ENCODE measurements around the gene GBP4.

GBP4 gene

DNA sequence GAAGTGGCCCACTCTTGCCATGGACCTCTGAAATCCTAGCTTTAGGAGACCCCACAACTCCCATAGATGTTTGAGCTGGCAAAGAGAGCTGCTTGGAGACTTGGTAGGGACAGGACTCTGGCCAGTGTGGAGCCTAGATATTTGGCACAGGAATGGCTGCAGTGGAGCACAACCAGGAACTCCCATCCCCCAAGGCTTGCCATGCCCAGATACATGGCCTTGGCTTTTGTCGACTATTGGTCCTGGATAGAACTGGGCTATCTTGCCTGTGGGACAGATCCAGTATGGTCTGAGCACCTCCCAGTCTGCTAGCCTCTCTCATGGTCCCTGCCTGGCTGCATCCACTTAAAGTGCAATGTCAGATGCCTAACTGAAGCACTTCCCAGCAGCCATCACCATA, 65.0 kb downstream of the GBP4 start:
- Histone ChIP-seq H3K4me2 (ENCODE audit: low read length) (no peak overlapping the region), H3K4me3 (ENCODE audit: low read length) (no peak overlapping the region), H3K79me2 (ENCODE audit: low read length) (no peaks in the 10 kb centered on the region), H2AFZ (ENCODE audit: low read depth, low read length) (no peak overlapping the region), H3K27me3 (ENCODE audit: low read depth, low read length) (no peaks in the 10 kb centered on the region), H3K9me3 (ENCODE audit: insufficient read depth, low read length) (no peaks in the 10 kb centered on the region), H3K36me3 (replicated peaks; ENCODE audit: low read depth, low read length) (no peaks in the 10 kb centered on the region), H3K27ac (ENCODE audit: low read length) (no peak overlapping the region), H4K20me1 (ENCODE audit: insufficient read depth, low read length) (no peaks in the 10 kb centered on the region), H3K9ac (ENCODE audit: low read length) (no peak overlapping the region), H3K4me1 (ENCODE audit: low read length) (peaks cover 10% of the 10 kb centered on the region)
- TF ChIP-seq EZH2phosphoT487 (IDR thresholded peaks at IDR 0.05; ENCODE audit: low read depth), result no peak
- TF ChIP-seq, protein P1, sequence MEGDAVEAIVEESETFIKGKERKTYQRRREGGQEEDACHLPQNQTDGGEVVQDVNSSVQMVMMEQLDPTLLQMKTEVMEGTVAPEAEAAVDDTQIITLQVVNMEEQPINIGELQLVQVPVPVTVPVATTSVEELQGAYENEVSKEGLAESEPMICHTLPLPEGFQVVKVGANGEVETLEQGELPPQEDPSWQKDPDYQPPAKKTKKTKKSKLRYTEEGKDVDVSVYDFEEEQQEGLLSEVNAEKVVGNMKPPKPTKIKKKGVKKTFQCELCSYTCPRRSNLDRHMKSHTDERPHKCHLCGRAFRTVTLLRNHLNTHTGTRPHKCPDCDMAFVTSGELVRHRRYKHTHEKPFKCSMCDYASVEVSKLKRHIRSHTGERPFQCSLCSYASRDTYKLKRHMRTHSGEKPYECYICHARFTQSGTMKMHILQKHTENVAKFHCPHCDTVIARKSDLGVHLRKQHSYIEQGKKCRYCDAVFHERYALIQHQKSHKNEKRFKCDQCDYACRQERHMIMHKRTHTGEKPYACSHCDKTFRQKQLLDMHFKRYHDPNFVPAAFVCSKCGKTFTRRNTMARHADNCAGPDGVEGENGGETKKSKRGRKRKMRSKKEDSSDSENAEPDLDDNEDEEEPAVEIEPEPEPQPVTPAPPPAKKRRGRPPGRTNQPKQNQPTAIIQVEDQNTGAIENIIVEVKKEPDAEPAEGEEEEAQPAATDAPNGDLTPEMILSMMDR (IDR thresholded peaks at IDR 0.05; ENCODE audit: low read depth, low read length), result no peak

Measured in OCI-LY3 (cell line).